HUES6 (cell line): Measurements from ENCODE around the gene LAG3.

ENCODE experiments used
- H3K27ac ChIP-seq: 2 replicates; pipeline ENCODE4 v1.7.0; 2013; ENCODE audit warnings: low read depth, mild to moderate bottlenecking, low read length, inconsistent platforms
- H3K27me3 ChIP-seq: 2 replicates; pipeline ENCODE4 v1.6.1; 2013; ENCODE audit warnings: low read length; ENCODE audit not compliant: control insufficient read depth, insufficient read depth
- H3K36me3 ChIP-seq: 2 replicates; pipeline ENCODE4 v1.6.1; 2013; ENCODE audit warnings: low read length; ENCODE audit not compliant: control insufficient read depth, insufficient read depth
- H3K4me1 ChIP-seq: 2 replicates; pipeline ENCODE4 v1.6.1; 2013; ENCODE audit warnings: low read length; ENCODE audit not compliant: control insufficient read depth, insufficient read depth
- H3K4me3 ChIP-seq: 2 replicates; pipeline ENCODE4 v1.5.1; 2013; ENCODE audit warnings: low read depth, low read length
- H3K9ac ChIP-seq: one replicate; pipeline ENCODE4 v1.6.1; 2013; ENCODE audit warnings: mild to moderate bottlenecking, low read length
- H3K9me3 ChIP-seq: 2 replicates; pipeline ENCODE4 v1.6.1; 2013; ENCODE audit warnings: low read depth, low read length; ENCODE audit not compliant: control insufficient read depth, insufficient read depth

The LAG3 gene

DNA sequence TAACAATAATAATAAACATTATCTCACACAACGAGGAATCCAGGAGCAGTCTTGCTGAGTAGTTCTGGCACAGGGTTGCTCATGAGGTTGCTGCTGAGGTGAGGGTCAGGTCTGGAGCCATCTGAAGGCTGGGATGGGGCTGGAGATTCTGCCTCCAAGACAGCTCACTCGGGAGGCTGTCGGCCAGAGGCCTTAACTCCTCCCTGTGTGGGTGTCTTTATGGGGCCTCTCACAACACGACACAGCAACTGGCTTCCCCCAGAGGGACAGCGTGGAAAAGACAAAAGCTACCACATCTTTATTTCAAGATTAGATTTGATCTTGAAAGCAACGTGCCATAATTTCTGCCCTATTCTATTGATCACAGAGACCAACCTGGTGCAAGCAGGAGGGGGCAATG, 9.8 kb downstream of the LAG3 start:
- no peaks in the 10 kb centered on the region for H3K36me3 ChIP-seq
- H3K9ac ChIP-seq = no peak overlapping the region
- peaks cover 18% of the 10 kb centered on the region for H3K4me1 ChIP-seq
- no peak overlapping the region for H3K27ac ChIP-seq
- no peaks in the 10 kb centered on the region for H3K9me3 ChIP-seq
- peaks cover 14% of the 10 kb centered on the region for H3K27me3 ChIP-seq
- no peak overlapping the region for H3K4me3 ChIP-seq

GRCh38 chr12:6782850-6783566, 10.7 kb downstream of the LAG3 start:
- Histone ChIP-seq H3K4me1 (peaks cover 16% of the 10 kb centered on the region), H3K27ac (no peak overlapping the region), H3K27me3 (peaks cover 5% of the 10 kb centered on the region), H3K9ac (no peak overlapping the region), H3K36me3 (no peaks in the 10 kb centered on the region), H3K9me3 (no peaks in the 10 kb centered on the region), H3K4me3 (no peak overlapping the region)

DNA sequence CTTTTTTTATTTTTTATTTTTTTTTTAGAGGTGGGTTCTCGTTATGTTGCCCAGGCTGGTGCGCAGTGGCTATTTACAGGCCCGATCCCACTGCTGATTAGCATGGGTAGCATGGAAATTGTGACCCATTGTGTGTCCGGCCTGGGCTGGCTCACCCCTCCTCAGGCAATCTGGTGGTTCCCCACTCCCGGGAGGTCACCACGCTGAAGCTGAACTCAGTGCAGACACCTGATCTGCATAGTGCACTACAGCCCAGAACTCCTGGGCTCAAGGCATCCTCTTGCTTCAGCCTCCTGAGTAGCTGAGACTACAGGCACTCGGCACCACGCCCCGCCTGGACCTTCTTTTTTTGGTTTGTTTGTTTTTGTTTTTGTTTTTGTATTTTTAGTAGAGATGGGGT, 11.5 kb downstream of the LAG3 start:
- Histone ChIP-seq H3K4me1 (peaks cover 16% of the 10 kb centered on the region), H3K9ac (no peak overlapping the region), H3K36me3 (no peaks in the 10 kb centered on the region), H3K9me3 (no peaks in the 10 kb centered on the region), H3K27ac (no peak overlapping the region), H3K4me3 (no peak overlapping the region), H3K27me3 (no peaks in the 10 kb centered on the region)

- H3K36me3 ChIP-seq = no peaks in the 10 kb centered on the region
- H3K27me3 ChIP-seq = no peaks in the 10 kb centered on the region
- H3K9ac ChIP-seq = no peak overlapping the region
- no peak overlapping the region for H3K4me3 ChIP-seq
- peaks cover 16% of the 10 kb centered on the region for H3K4me1 ChIP-seq
- H3K9me3 ChIP-seq = no peaks in the 10 kb centered on the region
- no peak overlapping the region for H3K27ac ChIP-seq
Observed at GRCh38 chr12:6784296-6784695, 12.0 kb downstream of the LAG3 start.

DNA sequence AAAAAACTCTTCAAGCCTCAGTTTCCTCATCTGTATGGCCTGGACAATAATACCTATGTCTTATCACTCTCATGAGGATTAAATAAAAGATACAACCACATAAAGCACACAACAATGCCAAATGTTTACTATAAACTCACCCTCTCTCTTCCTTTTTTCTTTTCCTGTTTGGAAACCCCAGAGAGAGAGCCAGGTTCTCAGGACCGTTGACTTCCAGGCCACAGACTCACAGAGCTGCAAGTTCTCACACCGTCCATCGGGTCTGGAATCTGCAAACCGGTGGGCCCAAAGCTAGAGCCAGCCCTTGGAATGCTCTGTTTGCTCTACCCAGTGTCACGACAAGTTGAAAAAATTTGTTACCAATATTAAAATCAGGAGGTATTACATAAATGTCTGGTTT, 12.4 kb downstream of the LAG3 start:
- Histone ChIP-seq H3K4me1 (peaks cover 20% of the 10 kb centered on the region), H3K9ac (no peak overlapping the region), H3K27ac (no peak overlapping the region), H3K36me3 (no peaks in the 10 kb centered on the region), H3K27me3 (no peaks in the 10 kb centered on the region), H3K9me3 (no peaks in the 10 kb centered on the region), H3K4me3 (no peak overlapping the region)

DNA sequence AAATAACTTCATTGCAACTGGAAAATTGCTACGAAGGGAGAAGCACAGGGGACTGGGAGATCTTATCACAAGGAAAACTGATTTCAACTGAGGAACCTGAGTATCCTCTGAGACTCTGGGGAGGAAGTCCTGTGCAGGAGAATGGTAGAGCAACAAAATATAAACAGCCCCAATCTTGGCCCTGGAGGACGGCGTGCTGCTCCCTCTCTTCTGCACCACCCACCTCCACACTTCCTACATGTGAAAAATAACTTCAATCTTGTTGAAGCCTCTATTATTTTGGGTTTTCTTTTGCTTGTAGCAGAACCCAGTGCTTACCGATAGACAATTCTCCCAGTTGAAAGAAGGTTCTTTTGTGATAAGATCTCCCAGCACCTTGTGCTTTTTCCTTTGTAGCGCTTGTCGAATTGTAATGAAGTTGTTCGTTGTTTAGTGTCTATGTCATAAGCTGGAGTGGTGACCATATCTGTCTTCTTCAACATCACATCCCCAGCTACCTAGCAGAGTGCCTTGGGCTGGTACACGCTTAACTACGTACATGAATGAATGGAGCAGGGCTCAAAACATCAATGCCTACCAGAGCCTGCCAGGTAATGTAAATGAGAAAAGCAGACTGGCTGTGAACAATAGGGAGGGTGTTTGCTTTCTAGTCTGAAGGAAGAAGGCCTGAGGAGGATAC, 14.2 kb downstream of the LAG3 start:
- no peaks in the 10 kb centered on the region for H3K9me3 ChIP-seq
- peaks cover 21% of the 10 kb centered on the region for H3K4me1 ChIP-seq
- H3K27ac ChIP-seq = no peak overlapping the region
- no peaks in the 10 kb centered on the region for H3K27me3 ChIP-seq
- H3K36me3 ChIP-seq = no peaks in the 10 kb centered on the region
- H3K4me3 ChIP-seq = no peak overlapping the region
- H3K9ac ChIP-seq = no peak overlapping the region

DNA sequence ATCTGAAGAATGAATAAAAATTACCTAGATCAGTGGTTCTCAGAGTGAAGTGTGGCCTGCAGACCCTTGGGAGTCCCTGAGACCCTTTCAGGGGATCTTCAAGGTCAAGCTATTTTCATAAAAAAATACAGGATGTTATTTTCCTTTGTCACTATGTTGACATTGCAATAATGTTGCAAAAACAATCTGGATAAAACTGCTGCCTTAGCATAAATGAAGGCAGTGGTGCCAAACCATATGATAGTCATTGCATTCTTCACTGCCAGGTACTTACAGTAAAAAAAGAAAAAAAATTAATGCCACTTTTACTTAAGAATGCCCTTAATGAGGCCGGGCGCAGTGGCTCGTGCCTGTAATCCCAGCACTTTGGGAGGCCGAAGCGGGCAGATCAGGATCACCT, 15.0 kb downstream of the LAG3 start:
- peaks cover 24% of the 10 kb centered on the region for H3K4me1 ChIP-seq
- H3K36me3 ChIP-seq = no peaks in the 10 kb centered on the region
- H3K9ac ChIP-seq = no peak overlapping the region
- no peak overlapping the region for H3K27ac ChIP-seq
- no peak overlapping the region for H3K4me3 ChIP-seq
- no peaks in the 10 kb centered on the region for H3K27me3 ChIP-seq
- H3K9me3 ChIP-seq = no peaks in the 10 kb centered on the region

DNA sequence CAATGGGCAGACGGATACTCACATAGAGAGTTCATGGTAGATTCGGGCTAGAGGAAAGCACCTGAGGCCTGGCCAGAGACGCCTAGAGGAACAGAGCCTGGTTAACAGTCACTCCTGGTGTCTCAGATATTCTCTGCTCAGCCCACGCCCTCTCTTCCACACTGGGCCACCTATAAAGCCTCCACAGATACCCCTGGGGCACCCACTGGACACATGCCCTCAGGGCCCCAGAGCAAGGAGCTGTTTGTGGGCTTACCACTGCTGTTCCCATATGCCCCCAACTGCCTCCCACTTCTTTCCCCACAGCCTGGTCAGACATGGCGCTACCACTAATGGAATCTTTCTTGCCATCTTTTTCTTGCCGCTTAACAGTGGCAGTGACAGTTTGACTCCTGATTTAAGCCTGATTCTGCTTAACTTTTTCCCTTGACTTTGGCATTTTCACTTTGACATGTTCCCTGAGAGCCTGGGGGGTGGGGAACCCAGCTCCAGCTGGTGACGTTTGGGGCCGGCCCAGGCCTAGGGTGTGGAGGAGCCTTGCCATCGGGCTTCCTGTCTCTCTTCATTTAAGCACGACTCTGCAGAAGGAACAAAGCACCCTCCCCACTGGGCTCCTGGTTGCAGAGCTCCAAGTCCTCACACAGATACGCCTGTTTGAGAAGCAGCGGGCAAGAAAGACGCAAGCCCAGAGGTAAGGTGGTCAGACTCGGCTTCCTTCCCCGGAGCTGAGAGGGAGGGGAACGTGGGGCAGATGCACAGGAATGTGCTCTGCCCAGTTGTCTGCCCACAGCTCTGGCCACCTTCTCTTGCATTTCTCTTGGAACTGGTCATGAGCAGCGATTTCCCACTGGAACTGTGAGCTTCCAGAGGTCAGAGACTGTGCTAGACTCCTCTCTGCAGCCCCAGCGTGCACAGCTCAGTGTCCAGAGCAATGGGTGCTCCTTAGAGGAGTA, 16.9 kb downstream of the LAG3 start, which contains the start of gene CD4:
Gene CD4, plus strand, starts transcription at position 557 of the 953 bp plus-strand sequence. CDS start 10,611 bp downstream, outside the sequence.
- Histone ChIP-seq H3K4me3 (no peak within 1 kb of the TSS), H3K36me3 (no peaks in the 10 kb centered on the region), H3K9me3 (no peaks in the 10 kb centered on the region), H3K9ac (peak within 1 kb of the TSS; percentile 16), H3K4me1 (peaks cover 30% of the 10 kb centered on the region), H3K27ac (no peak within 1 kb of the TSS), H3K27me3 (no peaks in the 10 kb centered on the region)

- H3K9me3 ChIP-seq = no peaks in the 10 kb centered on the region
- H3K9ac ChIP-seq = no peak overlapping the region
- H3K27me3 ChIP-seq = no peaks in the 10 kb centered on the region
- no peak overlapping the region for H3K4me3 ChIP-seq
- no peaks in the 10 kb centered on the region for H3K36me3 ChIP-seq
- H3K27ac ChIP-seq = no peak overlapping the region
- peaks cover 30% of the 10 kb centered on the region for H3K4me1 ChIP-seq
Observed at GRCh38 chr12:6790496-6791150, 18.3 kb downstream of the LAG3 start.

- Histone ChIP-seq H3K27ac (no peak overlapping the region), H3K9me3 (no peaks in the 10 kb centered on the region), H3K36me3 (no peaks in the 10 kb centered on the region), H3K9ac (no peak overlapping the region), H3K27me3 (no peaks in the 10 kb centered on the region), H3K4me1 (peaks cover 26% of the 10 kb centered on the region), H3K4me3 (no peak overlapping the region)
Observed at GRCh38 chr12:6791931-6792520, 19.7 kb downstream of the LAG3 start.
